Neural progenitor cell (in vitro differentiated cells): ENCODE measurements around the gene INTS6L.
"Not testable (repeated sequence)": the region's sequence is repeated elsewhere in the genome, so short reads cannot be mapped to it uniquely, and the experiment has no call there.

ENCODE experiments used
- CTCF ChIP-seq: fragments of 200-600 bp; sonication (generic); IDR thresholded peaks from 2 replicates; pipeline ENCODE4 v1.5.1; 2017; ENCODE audit warnings: antibody characterized with exemption, mild to moderate bottlenecking
- EZH2 ChIP-seq: fragments of 200-600 bp; sonication (generic); IDR thresholded peaks from 2 replicates; pipeline ENCODE4 v1.6.1; 2017; ENCODE audit warnings: antibody characterized with exemption, mild to moderate bottlenecking, moderate library complexity
- EZH2phosphoT487 ChIP-seq: fragments of 200-600 bp; sonication (generic); IDR thresholded peaks from 2 replicates; pipeline ENCODE4 v1.6.1; 2017; ENCODE audit warnings: antibody characterized with exemption

GRCh38 chrX:135594453-135594852 is 74.0 kb downstream of the INTS6L start:
- TF ChIP-seq CTCF, EZH2, EZH2phosphoT487: not testable (repeated sequence)
